Breast epithelium (tissue), 4 donors: ENCODE results near the gene SLC15A2. TPM values are rescaled to one million over a fixed set of nuclear protein-coding genes. Genes with fewer than 3 reads are reported as not detected.

ENCODE experiments used
- DNase-seq, 2 donors: peaks; one replicate each; pipeline ENCODE4 v3.0.0-alpha.2; 2019; ENCODE audit warnings: low spot score in 2 of 2
- H3K27ac ChIP-seq, 2 donors: fragments of 200-600 bp; sonication (generic) in 1 of 2; one replicate each; pipeline ENCODE4 v1.5.1; 2016 to 2019; ENCODE audit warnings: mild to moderate bottlenecking in 1 of 2
- H3K27me3 ChIP-seq, 2 donors: fragments of 200-600 bp; sonication (generic) in 1 of 2; one replicate each; pipeline versions ENCODE4 v1.5.1 to v1.6.0; 2017 to 2019; ENCODE audit warnings: control low read depth in 1 of 2, mild to moderate bottlenecking in 1 of 2
- H3K36me3 ChIP-seq: fragments of 200-600 bp; one replicate; pipeline ENCODE4 v1.5.1; 2019
- H3K4me1 ChIP-seq, 2 donors: fragments of 200-600 bp; sonication (generic); one replicate each; pipeline ENCODE4 v1.5.1; 2016 to 2019; ENCODE audit warnings: control low read depth in 1 of 2
- H3K4me3 ChIP-seq, 3 donors: fragments of 200-600 bp; sonication (generic); 1 replicate in 2 of 3; 2 replicates in 1 of 3; pipeline ENCODE4 v1.5.1; 2016 to 2019; ENCODE audit warnings: mild to moderate bottlenecking in 3 of 3, moderate library complexity in 2 of 3
- H3K9me3 ChIP-seq, 2 donors: fragments of 200-600 bp; sonication (generic) in 1 of 2; one replicate each; pipeline ENCODE4 v1.5.1; 2016 to 2019; ENCODE audit warnings: control low read depth in 1 of 2
- POLR2A ChIP-seq: fragments of 450-650 bp; IDR thresholded peaks from one replicate; pipeline ENCODE4 v1.6.1; 2016; ENCODE audit warnings: antibody characterized with exemption, mild to moderate bottlenecking, moderate library complexity
- POLR2AphosphoS5 ChIP-seq, 3 donors: sonication (generic); formaldehyde crosslinking; IDR thresholded peaks; one replicate each; pipeline ENCODE4 v1.6.1; 2017; ENCODE audit warnings: antibody characterized with exemption in 3 of 3
- intact Hi-C: fragments of 100-400 bp; cut with DNase I; formaldehyde crosslinking; loops from one replicate; pipeline ENCODE4 v1.15.1; 2023; ENCODE audit warnings: low total_unique reads
- total RNA-seq, 3 donors: library from RNA; depleted of rRNA; stranded (reverse); fragments of >200 nt; gene quantifications; one replicate each; pipeline ENCODE4 v1.1.0, GENCODE V29; 2016
- TF ChIP-seq, protein P1 (sequence below), 3 donors: fragments of 450-650 bp; IDR thresholded peaks; one replicate each; pipeline ENCODE4 v1.5.1; 2016 to 2017; ENCODE audit warnings: antibody characterized with exemption in 3 of 3, mild to moderate bottlenecking in 3 of 3, moderate library complexity in 3 of 3

Gene SLC15A2
- total RNA-seq, 3 donors from 2014 or later, result 0.98 to 4.1 (median 2.2) TPM

GRCh38 chr3:121969631-121970030 is 75.4 kb downstream of the SLC15A2 start:
- Histone ChIP-seq H3K27me3 (no peaks in the 10 kb centered on the region), H3K27ac (no peak overlapping the region), H3K9me3 (no peaks in the 10 kb centered on the region), H3K36me3 (no peaks in the 10 kb centered on the region), H3K4me3 (no peak overlapping the region), H3K4me1 (no peaks in the 10 kb centered on the region)
- TF ChIP-seq, protein P1, sequence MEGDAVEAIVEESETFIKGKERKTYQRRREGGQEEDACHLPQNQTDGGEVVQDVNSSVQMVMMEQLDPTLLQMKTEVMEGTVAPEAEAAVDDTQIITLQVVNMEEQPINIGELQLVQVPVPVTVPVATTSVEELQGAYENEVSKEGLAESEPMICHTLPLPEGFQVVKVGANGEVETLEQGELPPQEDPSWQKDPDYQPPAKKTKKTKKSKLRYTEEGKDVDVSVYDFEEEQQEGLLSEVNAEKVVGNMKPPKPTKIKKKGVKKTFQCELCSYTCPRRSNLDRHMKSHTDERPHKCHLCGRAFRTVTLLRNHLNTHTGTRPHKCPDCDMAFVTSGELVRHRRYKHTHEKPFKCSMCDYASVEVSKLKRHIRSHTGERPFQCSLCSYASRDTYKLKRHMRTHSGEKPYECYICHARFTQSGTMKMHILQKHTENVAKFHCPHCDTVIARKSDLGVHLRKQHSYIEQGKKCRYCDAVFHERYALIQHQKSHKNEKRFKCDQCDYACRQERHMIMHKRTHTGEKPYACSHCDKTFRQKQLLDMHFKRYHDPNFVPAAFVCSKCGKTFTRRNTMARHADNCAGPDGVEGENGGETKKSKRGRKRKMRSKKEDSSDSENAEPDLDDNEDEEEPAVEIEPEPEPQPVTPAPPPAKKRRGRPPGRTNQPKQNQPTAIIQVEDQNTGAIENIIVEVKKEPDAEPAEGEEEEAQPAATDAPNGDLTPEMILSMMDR (IDR thresholded peaks at IDR 0.05), result no peak
- TF ChIP-seq POLR2AphosphoS5 (IDR thresholded peaks at IDR 0.05) (no peak), POLR2A (no peak)
- intact Hi-C loops, result no loop called here
- DNase-seq, result no peak

DNA sequence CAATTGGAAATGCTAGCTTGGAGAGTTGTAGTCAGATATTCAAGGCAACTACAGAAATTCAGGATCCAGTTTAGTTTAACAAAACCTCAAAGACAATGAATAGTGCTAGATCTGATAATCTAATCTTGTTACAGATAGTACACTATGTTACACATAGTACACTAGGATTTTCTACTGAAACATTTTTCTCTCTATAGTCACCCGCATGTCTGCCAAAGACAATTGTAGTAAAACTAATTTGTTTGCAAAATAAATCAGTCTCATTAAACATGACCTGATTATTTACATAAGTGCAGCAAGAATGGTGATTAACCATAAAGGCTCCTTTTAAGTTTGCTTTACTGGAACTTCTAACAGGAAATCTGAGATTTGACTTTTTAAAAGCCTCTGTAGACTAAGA is 75.8 kb downstream of the SLC15A2 start:
- H3K4me1 ChIP-seq, result no peaks in the 10 kb centered on the region
- TF ChIP-seq, protein P1 (IDR thresholded peaks at IDR 0.05), result no peak
- H3K4me3 ChIP-seq, result no peak overlapping the region
- no peaks in the 10 kb centered on the region for H3K36me3 ChIP-seq
- DNase-seq, result no peak
- no peaks in the 10 kb centered on the region for H3K27me3 ChIP-seq
- no peak overlapping the region for H3K27ac ChIP-seq
- no peaks in the 10 kb centered on the region for H3K9me3 ChIP-seq
- intact Hi-C loops, result no loop called here

DNA sequence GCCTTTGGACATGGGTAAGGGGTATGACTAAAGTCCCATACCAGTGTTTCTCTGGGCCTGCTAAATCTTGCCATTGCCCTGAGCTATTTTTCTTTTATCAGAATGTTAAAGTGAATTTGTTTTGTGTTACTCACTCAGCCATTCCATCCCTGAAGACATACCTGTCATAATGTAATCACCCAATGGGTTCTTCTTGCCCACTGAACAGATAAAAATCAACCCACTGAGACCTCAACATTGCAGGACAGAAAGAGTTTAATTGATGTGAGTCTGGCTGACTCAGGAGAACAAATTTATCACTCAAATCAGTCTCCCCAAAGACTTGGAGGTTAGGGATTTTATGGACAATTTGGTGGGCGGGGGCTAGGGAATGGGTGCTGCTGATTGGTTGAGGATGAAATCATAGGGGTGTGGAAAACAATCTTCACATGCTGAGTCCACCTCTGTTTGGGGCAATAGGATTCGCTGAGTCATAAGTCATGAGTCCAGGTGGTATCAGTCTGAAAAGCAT is 80.5 kb downstream of the SLC15A2 start:
- no peak for DNase-seq
- Histone ChIP-seq H3K36me3 (no peaks in the 10 kb centered on the region), H3K27me3 (no peaks in the 10 kb centered on the region), H3K27ac (no peak overlapping the region), H3K9me3 (peaks cover 0 to 7% of the 10 kb centered on the region in 2 donors), H3K4me3 (no peak overlapping the region), H3K4me1 (no peaks in the 10 kb centered on the region)
- intact Hi-C loops, result no loop called here
- no peak for TF ChIP-seq POLR2A

DNA sequence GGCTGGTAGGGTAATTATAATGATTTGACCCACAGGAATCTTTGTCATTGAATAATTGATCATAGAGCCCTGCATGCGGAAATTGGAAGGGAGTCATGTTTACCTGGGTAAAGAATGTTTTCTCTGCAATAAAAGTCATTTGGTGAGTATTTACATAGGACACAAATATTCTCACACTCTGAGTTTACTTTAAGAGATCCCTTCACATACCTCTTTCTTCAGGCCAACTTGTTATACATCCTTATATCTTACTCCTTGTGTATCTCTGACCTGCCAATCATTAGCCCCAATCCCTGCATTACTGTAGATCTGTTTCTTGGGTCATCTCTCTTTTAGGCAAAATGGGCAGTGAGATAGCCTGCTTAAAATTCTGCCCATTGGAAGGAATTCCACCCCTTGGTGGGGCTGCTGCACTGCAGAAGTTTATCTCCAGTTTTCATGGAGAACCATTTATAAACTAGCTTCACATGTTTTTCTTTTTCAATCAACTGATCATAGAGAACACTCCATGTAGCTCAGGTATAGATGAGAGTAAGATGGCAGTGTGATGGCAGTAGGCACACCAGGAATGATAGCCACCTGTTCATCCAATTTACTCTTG is 81.6 kb downstream of the SLC15A2 start:
- DNase-seq, result no peak
- no peaks in the 10 kb centered on the region for H3K4me1 ChIP-seq
- H3K36me3 ChIP-seq, result no peaks in the 10 kb centered on the region
- H3K9me3 ChIP-seq, result peaks cover 0 to 7% of the 10 kb centered on the region in 2 donors
- H3K27ac ChIP-seq, result no peak overlapping the region
- H3K27me3 ChIP-seq, result no peaks in the 10 kb centered on the region
- intact Hi-C loops, result no loop called here
- TF ChIP-seq POLR2AphosphoS5 (IDR thresholded peaks at IDR 0.05), result no peak
- TF ChIP-seq, protein P1 (IDR thresholded peaks at IDR 0.05), result no peak
- no peak for TF ChIP-seq POLR2A
- H3K4me3 ChIP-seq, result no peak overlapping the region

DNA sequence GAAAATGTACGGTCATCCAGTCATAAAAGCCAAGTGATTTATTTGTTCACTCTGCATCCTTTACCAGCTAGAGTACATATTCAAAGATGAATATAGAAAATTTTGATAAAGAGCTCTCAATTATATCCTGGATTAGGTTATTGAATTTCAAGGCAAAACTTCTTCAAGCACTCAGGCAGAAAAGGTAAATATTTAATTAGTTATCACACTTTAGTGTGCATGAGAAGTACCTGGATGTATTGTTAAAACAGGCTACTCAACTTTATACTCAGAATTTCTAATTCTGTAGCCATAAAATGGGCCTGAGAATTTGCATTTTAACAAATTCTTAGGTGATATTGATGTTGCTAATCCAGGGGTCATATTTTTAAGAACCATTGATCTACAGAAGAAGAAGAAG is 82.5 kb downstream of the SLC15A2 start:
- H3K4me3 ChIP-seq, result no peak overlapping the region
- no peaks in the 10 kb centered on the region for H3K27me3 ChIP-seq
- H3K9me3 ChIP-seq, result peaks cover 0 to 7% of the 10 kb centered on the region in 2 donors
- no peak for DNase-seq
- H3K27ac ChIP-seq, result no peak overlapping the region
- intact Hi-C loops, result no loop called here
- no peaks in the 10 kb centered on the region for H3K36me3 ChIP-seq
- H3K4me1 ChIP-seq, result no peaks in the 10 kb centered on the region
- TF ChIP-seq POLR2AphosphoS5 (IDR thresholded peaks at IDR 0.05), result no peak
- TF ChIP-seq, protein P1 (IDR thresholded peaks at IDR 0.05), result no peak
- no peak for TF ChIP-seq POLR2A

GRCh38 chr3:121979246-121979645 is 85.0 kb downstream of the SLC15A2 start:
- no peaks in the 10 kb centered on the region for H3K4me1 ChIP-seq
- H3K9me3 ChIP-seq, result peaks cover 5 to 23% of the 10 kb centered on the region in 2 donors
- no peak overlapping the region for H3K27ac ChIP-seq
- intact Hi-C loops, result no loop called here
- TF ChIP-seq POLR2AphosphoS5 (IDR thresholded peaks at IDR 0.05) (no peak), POLR2A (no peak)
- TF ChIP-seq, protein P1 (IDR thresholded peaks at IDR 0.05), result no peak
- no peaks in the 10 kb centered on the region for H3K36me3 ChIP-seq
- no peak for DNase-seq
- no peaks in the 10 kb centered on the region for H3K27me3 ChIP-seq
- H3K4me3 ChIP-seq, result no peak overlapping the region
